HUES6 (cell line): Measurements from ENCODE around the gene HNRNPC.

ENCODE experiments used
- H3K27ac ChIP-seq: 2 replicates; pipeline ENCODE4 v1.7.0; 2013; ENCODE audit warnings: low read depth, mild to moderate bottlenecking, low read length, inconsistent platforms
- H3K27me3 ChIP-seq: 2 replicates; pipeline ENCODE4 v1.6.1; 2013; ENCODE audit warnings: low read length; ENCODE audit not compliant: control insufficient read depth, insufficient read depth
- H3K36me3 ChIP-seq: 2 replicates; pipeline ENCODE4 v1.6.1; 2013; ENCODE audit warnings: low read length; ENCODE audit not compliant: control insufficient read depth, insufficient read depth
- H3K4me1 ChIP-seq: 2 replicates; pipeline ENCODE4 v1.6.1; 2013; ENCODE audit warnings: low read length; ENCODE audit not compliant: control insufficient read depth, insufficient read depth
- H3K4me3 ChIP-seq: 2 replicates; pipeline ENCODE4 v1.5.1; 2013; ENCODE audit warnings: low read depth, low read length
- H3K9ac ChIP-seq: one replicate; pipeline ENCODE4 v1.6.1; 2013; ENCODE audit warnings: mild to moderate bottlenecking, low read length
- H3K9me3 ChIP-seq: 2 replicates; pipeline ENCODE4 v1.6.1; 2013; ENCODE audit warnings: low read depth, low read length; ENCODE audit not compliant: control insufficient read depth, insufficient read depth

The HNRNPC gene

DNA sequence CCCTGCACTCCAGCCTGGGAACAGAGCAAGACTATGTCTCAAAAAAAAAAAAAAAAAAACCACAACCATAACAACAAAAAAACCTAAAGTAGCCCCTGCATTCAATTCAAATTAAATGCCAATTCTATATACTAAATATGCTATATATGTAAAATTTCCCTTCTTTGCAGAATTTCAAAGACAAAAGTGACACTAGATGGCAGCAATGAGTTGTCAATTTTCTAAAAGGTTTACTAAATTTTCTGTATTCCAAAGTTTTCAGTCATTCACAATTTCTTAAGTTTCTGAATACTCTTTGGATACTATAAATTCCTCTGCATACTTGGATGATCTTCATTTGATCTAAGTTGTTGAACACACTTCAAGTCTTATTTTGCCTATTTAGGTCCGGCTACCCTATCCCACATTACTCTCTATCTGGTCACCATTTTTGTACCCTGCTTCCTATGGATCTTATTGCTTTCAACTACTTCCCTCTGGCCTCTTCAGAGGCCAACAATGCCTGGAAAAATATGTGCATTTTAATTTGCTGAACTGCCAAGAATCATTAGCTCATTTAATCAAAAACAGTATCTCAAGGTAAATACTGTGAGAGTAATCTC, 27.9 kb downstream of the HNRNPC start:
- H3K36me3 ChIP-seq = peaks cover 94% of the 10 kb centered on the region
- no peak overlapping the region for H3K4me3 ChIP-seq
- H3K9ac ChIP-seq = no peak overlapping the region
- H3K4me1 ChIP-seq = peaks cover 5% of the 10 kb centered on the region; the same call in 1 of the 2 replicates
- no peaks in the 10 kb centered on the region for H3K27me3 ChIP-seq
- H3K9me3 ChIP-seq = no peaks in the 10 kb centered on the region
- H3K27ac ChIP-seq = no peak overlapping the region

DNA sequence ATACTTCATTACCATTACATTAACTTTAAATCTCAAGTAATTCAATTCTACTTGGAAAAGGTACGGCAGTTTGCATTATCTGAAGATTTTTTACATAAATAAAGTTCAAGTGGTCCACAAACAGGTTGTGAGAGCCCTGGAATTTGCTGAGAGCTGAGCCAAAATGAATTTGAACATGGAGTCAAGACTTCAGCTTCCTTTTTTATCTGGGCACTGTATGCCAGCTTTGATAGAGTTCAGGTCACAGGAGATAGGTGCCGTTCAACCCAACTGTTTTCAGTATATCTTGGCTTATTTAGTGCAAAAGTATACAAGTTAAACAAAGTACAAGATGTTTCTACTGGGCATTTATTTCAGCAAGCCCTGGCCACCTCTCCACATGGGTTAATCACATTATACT, 28.8 kb downstream of the HNRNPC start:
- Histone ChIP-seq H3K27ac (no peak overlapping the region), H3K9ac (no peak overlapping the region), H3K4me1 (peaks cover 5% of the 10 kb centered on the region; the same call in 1 of the 2 replicates), H3K36me3 (peaks cover 94% of the 10 kb centered on the region), H3K4me3 (no peak overlapping the region), H3K27me3 (no peaks in the 10 kb centered on the region), H3K9me3 (no peaks in the 10 kb centered on the region)

DNA sequence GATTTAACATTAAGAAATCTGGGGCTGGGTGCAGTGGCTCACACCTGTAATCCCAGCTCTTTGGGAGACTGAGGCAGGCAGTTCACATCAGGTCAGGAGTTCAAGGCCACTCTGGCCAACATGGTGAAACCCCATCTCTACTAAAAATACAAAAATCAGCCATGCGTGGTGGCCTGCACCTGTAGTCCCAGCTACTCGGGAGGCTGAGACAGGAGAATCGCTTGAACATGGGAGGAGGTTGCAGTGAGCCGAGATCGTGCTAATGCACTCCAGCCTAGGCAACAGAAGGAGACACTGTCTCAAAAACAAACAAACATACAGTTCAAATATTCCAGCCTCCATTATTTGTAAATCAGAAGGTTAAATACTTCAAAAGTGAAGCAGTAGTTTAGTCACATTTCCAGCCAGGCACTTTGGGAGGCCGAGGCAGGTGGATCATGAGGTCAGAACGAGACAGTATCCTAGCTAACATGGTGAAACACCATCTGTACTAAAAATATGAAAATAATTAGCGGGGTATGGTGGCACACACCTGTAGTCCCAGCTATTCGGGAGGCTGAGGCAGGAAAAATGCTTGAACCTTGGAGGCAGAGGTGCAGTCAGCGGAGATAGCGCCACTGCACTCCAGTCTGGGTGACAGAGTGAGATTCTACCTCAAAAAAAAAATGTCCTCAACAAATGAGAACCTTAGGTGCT, 30.3 kb downstream of the HNRNPC start:
- no peak overlapping the region for H3K27ac ChIP-seq
- H3K4me3 ChIP-seq = no peak overlapping the region
- H3K27me3 ChIP-seq = no peaks in the 10 kb centered on the region
- peaks cover 95% of the 10 kb centered on the region for H3K36me3 ChIP-seq
- no peaks in the 10 kb centered on the region for H3K9me3 ChIP-seq
- H3K9ac ChIP-seq = no peak overlapping the region
- peaks cover 5% of the 10 kb centered on the region; the same call in 1 of the 2 replicates for H3K4me1 ChIP-seq

DNA sequence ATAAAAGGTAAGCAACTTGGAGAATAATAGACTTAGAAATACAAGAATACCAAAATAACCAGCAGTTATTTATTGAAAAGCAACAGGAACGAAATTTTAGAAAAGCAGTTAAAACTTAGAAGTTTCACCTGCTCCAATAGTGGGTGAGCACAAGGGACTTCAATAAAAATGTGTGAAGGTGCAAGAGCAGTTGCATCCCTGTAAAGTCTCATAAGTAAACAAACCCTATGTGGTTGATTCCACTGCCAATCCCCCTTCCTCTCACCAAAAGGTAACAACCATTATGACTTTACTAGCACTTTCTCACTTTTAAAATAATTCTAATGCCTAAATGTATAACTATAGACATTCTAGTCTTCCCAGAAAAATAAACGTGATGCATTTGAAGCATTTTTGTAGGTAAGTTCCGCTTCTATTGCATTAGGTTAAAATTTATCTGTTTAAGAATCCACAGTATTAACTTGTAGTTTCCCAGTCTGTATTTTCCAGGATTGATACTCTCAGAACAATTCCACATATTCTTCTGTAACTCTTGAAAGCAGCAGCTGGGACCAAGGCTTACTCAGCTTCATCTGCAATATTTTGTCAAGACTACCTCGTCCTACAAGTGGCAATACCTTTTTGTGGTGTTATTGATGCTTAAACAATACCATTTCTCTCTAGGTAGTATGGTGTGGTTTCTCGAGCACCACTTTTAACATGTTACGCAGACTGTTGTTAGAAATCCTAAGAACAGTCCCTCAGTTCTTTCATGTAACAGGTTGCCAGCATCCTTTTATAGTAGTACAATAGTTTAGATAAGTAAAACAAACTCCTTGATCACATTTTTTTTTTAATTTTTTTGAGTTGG, 32.1 kb downstream of the HNRNPC start:
- Histone ChIP-seq H3K9me3 (no peaks in the 10 kb centered on the region), H3K36me3 (peaks cover 96% of the 10 kb centered on the region), H3K4me1 (peaks cover 5% of the 10 kb centered on the region; the same call in 1 of the 2 replicates), H3K4me3 (no peak overlapping the region), H3K27ac (no peak overlapping the region), H3K9ac (no peak overlapping the region), H3K27me3 (no peaks in the 10 kb centered on the region)

DNA sequence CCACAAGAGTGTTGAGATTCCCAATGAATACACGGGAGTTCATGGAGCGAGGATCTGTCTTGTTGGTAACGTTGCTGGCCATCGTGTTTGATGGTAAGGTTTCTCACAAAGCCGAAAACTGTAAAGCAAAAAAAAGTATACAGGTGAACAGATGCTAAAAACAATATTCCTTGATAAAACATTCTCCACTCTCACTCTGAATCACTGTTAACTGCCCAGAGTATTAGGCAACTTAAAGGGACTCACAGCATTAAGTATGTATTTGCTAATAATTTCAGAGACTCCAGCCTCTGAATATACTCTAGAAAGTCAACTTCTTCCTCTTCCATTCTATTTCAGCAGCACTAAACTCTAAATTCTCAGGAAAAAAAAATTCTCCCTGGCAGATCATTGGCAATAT, 35.1 kb downstream of the HNRNPC start:
- Histone ChIP-seq H3K9ac (no peak overlapping the region), H3K4me3 (no peak overlapping the region), H3K9me3 (no peaks in the 10 kb centered on the region), H3K27me3 (no peaks in the 10 kb centered on the region), H3K27ac (no peak overlapping the region), H3K36me3 (peaks cover 99% of the 10 kb centered on the region), H3K4me1 (peaks cover 3% of the 10 kb centered on the region; the same call in 1 of the 2 replicates)

DNA sequence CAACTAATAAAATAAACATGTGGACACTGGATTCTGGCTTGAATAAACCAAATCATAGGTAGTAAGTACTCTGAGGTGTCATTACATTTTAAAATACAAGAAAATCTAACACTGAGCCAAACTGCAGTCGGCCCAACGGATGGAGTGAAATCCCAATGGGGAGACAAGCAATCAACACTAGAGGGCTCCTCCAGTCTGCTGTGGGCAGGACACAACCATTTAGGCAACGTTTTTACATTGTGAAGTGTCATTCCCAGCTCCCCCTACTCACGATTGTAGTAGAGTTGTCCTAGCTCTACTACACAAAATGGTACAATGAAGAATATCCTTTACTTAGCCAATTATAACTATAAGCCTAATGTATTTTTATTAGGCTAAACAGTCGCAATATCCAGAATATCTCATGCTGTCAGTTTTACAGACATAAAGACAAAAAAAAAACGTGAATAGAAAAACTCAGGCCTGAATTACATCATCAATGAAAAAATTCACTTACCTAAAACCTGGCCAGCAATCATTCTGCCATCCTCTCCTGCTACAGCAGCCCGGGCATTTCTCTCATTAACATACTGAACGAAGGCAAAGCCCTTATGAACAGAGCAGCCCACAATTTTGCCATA, 35.7 kb downstream of the HNRNPC start:
- Histone ChIP-seq H3K36me3 (peaks cover 99% of the 10 kb centered on the region), H3K9ac (no peak overlapping the region), H3K27ac (no peak overlapping the region), H3K4me1 (no peaks in the 10 kb centered on the region; the same call in 1 of the 2 replicates), H3K9me3 (no peaks in the 10 kb centered on the region), H3K27me3 (no peaks in the 10 kb centered on the region), H3K4me3 (no peak overlapping the region)

DNA sequence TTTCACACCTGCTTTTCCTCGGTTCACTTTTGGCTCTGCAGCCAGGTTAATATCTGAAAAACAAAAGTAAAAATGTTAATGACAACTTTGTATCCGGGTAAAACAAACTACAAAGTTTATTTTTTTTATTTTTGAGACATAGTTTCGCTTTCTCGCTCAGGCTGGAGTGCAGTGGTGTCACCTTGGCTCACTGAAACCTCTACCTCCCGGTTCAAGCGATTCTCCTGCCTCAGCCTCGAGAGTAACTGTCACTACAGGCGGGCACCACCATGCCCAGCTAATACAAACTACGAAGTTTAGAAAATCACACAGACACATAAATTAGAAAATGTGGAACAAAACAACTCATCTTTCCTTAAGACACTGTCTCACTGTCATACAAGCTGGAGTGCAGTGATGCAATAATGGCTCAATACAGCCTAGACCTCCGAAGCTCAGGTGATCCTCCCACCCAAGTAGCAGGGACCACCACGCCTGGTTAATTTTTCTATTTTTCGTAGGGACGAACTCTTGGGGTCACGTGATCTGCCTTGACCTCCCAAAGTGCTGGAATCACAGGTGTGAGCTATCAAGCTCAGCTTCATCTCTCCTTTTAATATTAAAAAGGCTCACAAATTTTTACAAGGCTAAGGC, 38.1 kb downstream of the HNRNPC start:
- Histone ChIP-seq H3K4me3 (no peak overlapping the region), H3K36me3 (peaks cover 100% of the 10 kb centered on the region), H3K4me1 (no peaks in the 10 kb centered on the region), H3K27me3 (no peaks in the 10 kb centered on the region), H3K9me3 (no peaks in the 10 kb centered on the region), H3K9ac (no peak overlapping the region), H3K27ac (no peak overlapping the region)

DNA sequence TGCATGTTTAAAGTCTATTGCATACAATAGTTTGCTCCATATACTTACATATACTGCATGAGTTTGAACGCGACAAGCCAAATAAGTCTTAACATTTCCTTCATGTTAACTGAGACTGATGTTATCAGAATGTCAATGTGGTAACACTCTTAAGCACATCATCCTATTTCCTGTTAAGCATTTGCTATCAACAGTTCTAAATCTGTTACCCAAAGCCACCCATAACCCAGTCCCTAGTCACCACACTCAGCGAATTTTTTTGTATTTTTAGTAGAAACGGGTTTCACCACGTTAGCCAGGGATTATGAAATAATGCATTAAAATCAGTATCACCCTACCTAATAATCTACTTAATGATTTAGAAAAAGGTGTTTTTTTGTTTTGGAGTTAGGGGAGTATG, 39.4 kb downstream of the HNRNPC start:
- Histone ChIP-seq H3K27me3 (no peaks in the 10 kb centered on the region), H3K27ac (no peak overlapping the region), H3K4me1 (no peaks in the 10 kb centered on the region), H3K9me3 (no peaks in the 10 kb centered on the region), H3K36me3 (peaks cover 100% of the 10 kb centered on the region), H3K9ac (no peak overlapping the region), H3K4me3 (no peak overlapping the region)

DNA sequence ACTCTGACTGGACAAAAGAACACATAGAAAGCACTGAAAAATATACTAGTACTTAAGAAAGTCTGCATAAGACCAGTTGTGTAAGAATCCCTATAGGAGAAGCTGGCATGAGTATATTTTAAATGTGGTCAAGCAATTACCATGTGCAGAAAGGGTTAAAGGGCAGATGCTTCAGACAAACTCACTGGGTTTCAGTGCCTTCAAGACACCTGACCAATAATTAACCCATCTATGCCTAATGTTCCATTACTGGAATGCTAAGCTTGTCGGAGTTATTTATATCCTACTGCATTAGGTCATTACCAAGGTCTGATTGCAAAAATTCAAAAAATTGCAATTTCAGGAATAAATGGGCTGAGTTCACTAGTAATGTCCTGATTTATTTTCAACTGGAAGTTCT, 41.3 kb downstream of the HNRNPC start:
- Histone ChIP-seq H3K36me3 (peaks cover 100% of the 10 kb centered on the region), H3K9ac (no peak overlapping the region)

DNA sequence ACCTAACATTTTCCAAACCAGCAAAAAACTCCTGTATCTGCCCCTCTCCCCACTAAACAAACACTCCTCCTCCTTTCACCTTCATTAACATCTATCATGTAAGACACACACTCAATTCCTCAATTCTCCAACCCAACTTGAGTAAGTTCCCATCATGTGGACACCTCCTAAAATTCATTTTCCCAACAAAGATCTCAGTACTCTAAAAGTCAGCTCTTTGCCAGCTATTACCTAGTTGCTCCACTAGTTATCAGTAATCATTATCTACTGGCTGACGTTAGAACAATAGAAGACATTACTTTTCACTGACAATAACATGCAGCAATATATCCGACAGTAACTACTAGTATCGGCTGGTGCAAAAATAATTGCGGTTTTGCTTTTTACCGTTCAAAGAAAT, 42.1 kb downstream of the HNRNPC start:
- Histone ChIP-seq H3K9me3 (no peaks in the 10 kb centered on the region), H3K4me1 (no peaks in the 10 kb centered on the region; the same call in 1 of the 2 replicates), H3K36me3 (peaks cover 100% of the 10 kb centered on the region), H3K4me3 (no peak overlapping the region), H3K9ac (no peak overlapping the region), H3K27me3 (no peaks in the 10 kb centered on the region), H3K27ac (no peak overlapping the region)

More for the DNA sequence above, 41.3 kb downstream of the HNRNPC start:
- Histone ChIP-seq H3K27me3 (no peaks in the 10 kb centered on the region), H3K4me1 (no peaks in the 10 kb centered on the region; the same call in 1 of the 2 replicates), H3K9me3 (no peaks in the 10 kb centered on the region), H3K4me3 (no peak overlapping the region), H3K27ac (no peak overlapping the region)
